Fibroblast of lung (primary cell): ENCODE measurements around the gene SPAG7. TPM values are rescaled to one million over a fixed set of nuclear protein-coding genes. Genes with fewer than 3 reads are reported as not detected.

Experiments used
- DNase-seq, 2 donors: peaks; one replicate each; pipeline versions ENCODE4 v3.0.0 to v3.0.0-alpha.2; 2010; ENCODE audit warnings: low read depth in 2 of 2
- H2AFZ ChIP-seq: 2 replicates; pipeline ENCODE4 v1.5.1; 2012; ENCODE audit warnings: low read length, control low read depth, inconsistent platforms
- H3K27ac ChIP-seq: 2 replicates; pipeline ENCODE4 v1.5.1; 2011; ENCODE audit warnings: low read length, control low read depth; ENCODE audit not compliant: insufficient read depth
- H3K27me3 ChIP-seq: 2 replicates; pipeline ENCODE4 v1.5.1; 2011; ENCODE audit warnings: mild to moderate bottlenecking, low read length; ENCODE audit not compliant: control insufficient read depth, insufficient read depth
- H3K36me3 ChIP-seq: 2 replicates; pipeline ENCODE4 v1.5.1; 2011; ENCODE audit warnings: low read length; ENCODE audit not compliant: control insufficient read depth, insufficient read depth
- H3K4me1 ChIP-seq: 2 replicates; pipeline ENCODE4 v1.5.1; 2011; ENCODE audit warnings: low read length; ENCODE audit not compliant: control insufficient read depth, insufficient read depth; ENCODE audit errors: extremely low read depth
- H3K4me2 ChIP-seq: 2 replicates; pipeline ENCODE4 v1.5.1; 2011; ENCODE audit warnings: low read length, control low read depth; ENCODE audit not compliant: insufficient read depth; ENCODE audit errors: extremely low read depth
- H3K4me3 ChIP-seq, 4 experiments: fragments of 200-600 bp in 1 of 4; sonication (generic) in 1 of 4; replicated peaks in 1 of 4; 2 replicates each; pipeline ENCODE4 v1.5.1; 2011 to 2016; ENCODE audit warnings: low read length in 4 of 4, low read depth in 3 of 4, mild to moderate bottlenecking in 3 of 4, control low read depth in 2 of 4, inconsistent platforms in 1 of 4, mixed read lengths in 1 of 4; ENCODE audit not compliant: insufficient read depth in 1 of 4; ENCODE audit errors: control extremely low read depth in 1 of 4
- H3K79me2 ChIP-seq: 2 replicates; pipeline ENCODE4 v1.5.1; 2012; ENCODE audit warnings: mild to moderate bottlenecking, low read length, inconsistent platforms; ENCODE audit not compliant: control insufficient read depth, insufficient read depth
- H3K9ac ChIP-seq: 2 replicates; pipeline ENCODE4 v1.5.1; 2011; ENCODE audit warnings: mild to moderate bottlenecking, low read length, control low read depth; ENCODE audit not compliant: insufficient read depth
- H3K9me3 ChIP-seq: 2 replicates; pipeline ENCODE4 v1.5.1; 2012; ENCODE audit warnings: low read depth, low read length; ENCODE audit not compliant: control insufficient read depth, insufficient read depth
- H4K20me1 ChIP-seq: 2 replicates; pipeline ENCODE4 v1.5.1; 2011; ENCODE audit warnings: low read length; ENCODE audit not compliant: control insufficient read depth, insufficient read depth; ENCODE audit errors: extremely low read depth
- EZH2 ChIP-seq: IDR thresholded peaks from 2 replicates; pipeline ENCODE4 v1.5.1; 2012; ENCODE audit warnings: low read length, control low read depth, mild to moderate bottlenecking; ENCODE audit errors: missing control alignments
- polyA plus RNA-seq, 2 donors: library from polyadenylated mRNA; depleted of rRNA in 1 of 2; stranded (reverse) in 1 of 2; unstranded in 1 of 2; fragments of >200 nt; gene quantifications; 2 replicates each; pipeline ENCODE4 v1.2.1, GENCODE V29; 2011 to 2012; ENCODE audit warnings: missing spikeins in 1 of 2
- total RNA-seq: library from RNA; depleted of rRNA; stranded (reverse); fragments of >200 nt; gene quantifications from 2 replicates; pipeline ENCODE4 v1.2.1, GENCODE V29; 2014
- TF ChIP-seq, protein P1 (sequence below), 2 donors: IDR thresholded peaks in 1 of 2; conservative IDR thresholded peaks in 1 of 2; 1 replicate in 1 of 2; 2 replicates in 1 of 2; pipeline ENCODE4 v1.5.1; 2011 to 2012; ENCODE audit warnings: low read length in 2 of 2, control low read depth in 1 of 2, inconsistent platforms in 1 of 2, low read depth in 1 of 2, mild to moderate bottlenecking in 1 of 2

Gene SPAG7
- total and polyA plus RNA-seq, 2 donors (not counting 1 experiment from before 2014, with no cell fraction given): 62.8 to 83.0 TPM

DNA sequence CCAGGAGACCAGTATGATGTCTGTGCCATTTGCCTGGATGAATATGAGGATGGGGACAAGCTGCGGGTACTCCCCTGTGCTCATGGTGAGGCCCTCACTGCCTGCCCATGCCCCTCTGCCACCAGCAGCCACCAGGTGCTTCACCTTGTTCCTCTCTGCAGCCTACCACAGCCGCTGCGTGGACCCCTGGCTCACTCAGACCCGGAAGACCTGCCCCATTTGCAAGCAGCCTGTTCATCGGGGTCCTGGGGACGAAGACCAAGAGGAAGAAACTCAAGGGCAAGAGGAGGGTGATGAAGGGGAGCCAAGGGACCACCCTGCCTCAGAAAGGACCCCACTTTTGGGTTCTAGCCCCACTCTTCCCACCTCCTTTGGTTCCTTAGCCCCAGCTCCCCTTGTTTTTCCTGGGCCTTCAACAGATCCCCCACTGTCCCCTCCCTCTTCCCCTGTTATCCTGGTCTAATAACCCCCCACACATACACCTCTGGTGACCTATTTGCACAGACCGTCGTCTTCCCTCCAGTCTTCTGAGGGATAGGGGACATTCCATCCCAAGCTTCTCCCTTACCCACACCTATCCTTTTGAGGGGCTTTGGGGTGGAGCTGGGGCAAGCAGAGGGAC is 23.0 kb downstream of the SPAG7 start:
- H3K9ac ChIP-seq: no peak overlapping the region
- H3K36me3 ChIP-seq: peaks cover 27% of the 10 kb centered on the region
- no peak overlapping the region for H2AFZ ChIP-seq
- H4K20me1 ChIP-seq: peaks cover 2% of the 10 kb centered on the region
- DNase-seq: no peak
- H3K9me3 ChIP-seq: no peaks in the 10 kb centered on the region
- H3K4me3 ChIP-seq: peak overlapping the region; percentile 0 to 97 (median 26)
- no peak for TF ChIP-seq EZH2
- TF ChIP-seq, protein P1, sequence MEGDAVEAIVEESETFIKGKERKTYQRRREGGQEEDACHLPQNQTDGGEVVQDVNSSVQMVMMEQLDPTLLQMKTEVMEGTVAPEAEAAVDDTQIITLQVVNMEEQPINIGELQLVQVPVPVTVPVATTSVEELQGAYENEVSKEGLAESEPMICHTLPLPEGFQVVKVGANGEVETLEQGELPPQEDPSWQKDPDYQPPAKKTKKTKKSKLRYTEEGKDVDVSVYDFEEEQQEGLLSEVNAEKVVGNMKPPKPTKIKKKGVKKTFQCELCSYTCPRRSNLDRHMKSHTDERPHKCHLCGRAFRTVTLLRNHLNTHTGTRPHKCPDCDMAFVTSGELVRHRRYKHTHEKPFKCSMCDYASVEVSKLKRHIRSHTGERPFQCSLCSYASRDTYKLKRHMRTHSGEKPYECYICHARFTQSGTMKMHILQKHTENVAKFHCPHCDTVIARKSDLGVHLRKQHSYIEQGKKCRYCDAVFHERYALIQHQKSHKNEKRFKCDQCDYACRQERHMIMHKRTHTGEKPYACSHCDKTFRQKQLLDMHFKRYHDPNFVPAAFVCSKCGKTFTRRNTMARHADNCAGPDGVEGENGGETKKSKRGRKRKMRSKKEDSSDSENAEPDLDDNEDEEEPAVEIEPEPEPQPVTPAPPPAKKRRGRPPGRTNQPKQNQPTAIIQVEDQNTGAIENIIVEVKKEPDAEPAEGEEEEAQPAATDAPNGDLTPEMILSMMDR (conservative IDR thresholded peaks at IDR 0.05 in 1 of 2, IDR thresholded peaks at IDR 0.05 in 1 of 2; ENCODE audit: low read depth in 1 of 2, low read length in 2 of 2): no peak
- H3K4me1 ChIP-seq: peaks cover 24% of the 10 kb centered on the region
- no peaks in the 10 kb centered on the region for H3K27me3 ChIP-seq
- peak overlapping the region; percentile 63 for H3K4me2 ChIP-seq
- H3K79me2 ChIP-seq: peaks cover 77% of the 10 kb centered on the region
- peak overlapping the region; percentile 74 for H3K27ac ChIP-seq

DNA sequence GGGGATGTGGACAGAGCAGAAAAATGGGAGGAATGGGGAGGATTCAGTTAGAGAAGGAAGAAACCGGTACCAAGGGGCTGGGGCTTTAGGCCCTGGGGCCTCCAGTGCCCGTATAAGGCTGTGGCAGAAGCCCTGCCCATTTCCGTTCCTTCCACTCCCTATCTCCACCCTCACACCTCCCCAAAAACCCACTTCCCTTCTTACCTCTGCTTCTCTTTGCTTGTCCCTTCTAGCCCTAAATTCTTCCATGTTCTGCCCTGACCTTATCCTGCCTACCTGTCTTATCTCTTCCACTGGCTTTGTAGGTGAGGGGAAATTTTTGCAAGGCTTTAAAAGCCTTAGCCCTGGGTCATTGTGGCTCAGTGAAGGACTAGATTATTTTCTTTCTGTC is 23.5 kb downstream of the SPAG7 start:
- Histone ChIP-seq H3K4me3 (no peak overlapping the region), H3K4me2 (no peak overlapping the region), H3K27ac (peak overlapping the region; percentile 74), H3K9ac (no peak overlapping the region), H2AFZ (no peak overlapping the region), H4K20me1 (peaks cover 2% of the 10 kb centered on the region), H3K27me3 (no peaks in the 10 kb centered on the region), H3K79me2 (peaks cover 81% of the 10 kb centered on the region), H3K9me3 (no peaks in the 10 kb centered on the region), H3K4me1 (peaks cover 25% of the 10 kb centered on the region), H3K36me3 (peaks cover 27% of the 10 kb centered on the region)
- no peak for TF ChIP-seq EZH2
- TF ChIP-seq, protein P1 (conservative IDR thresholded peaks at IDR 0.05 in 1 of 2, IDR thresholded peaks at IDR 0.05 in 1 of 2; ENCODE audit: low read depth in 1 of 2, low read length in 2 of 2): no peak
- no peak for DNase-seq

GRCh38 chr17:4942760-4943508 is 24.7 kb downstream of the SPAG7 start:
- no peak overlapping the region for H3K4me2 ChIP-seq
- H3K36me3 ChIP-seq: peaks cover 29% of the 10 kb centered on the region
- no peaks in the 10 kb centered on the region for H3K9me3 ChIP-seq
- H3K79me2 ChIP-seq: peaks cover 89% of the 10 kb centered on the region
- H3K4me1 ChIP-seq: peaks cover 30% of the 10 kb centered on the region
- DNase-seq: no peak
- peaks cover 2% of the 10 kb centered on the region for H4K20me1 ChIP-seq
- no peak overlapping the region for H3K27ac ChIP-seq
- H2AFZ ChIP-seq: no peak overlapping the region
- no peak overlapping the region for H3K4me3 ChIP-seq
- no peaks in the 10 kb centered on the region for H3K27me3 ChIP-seq
- TF ChIP-seq, protein P1 (conservative IDR thresholded peaks at IDR 0.05 in 1 of 2, IDR thresholded peaks at IDR 0.05 in 1 of 2; ENCODE audit: low read depth in 1 of 2, low read length in 2 of 2): no peak
- TF ChIP-seq EZH2: no peak
- no peak overlapping the region for H3K9ac ChIP-seq
